ENCODE results near the gene SUPT20HL1.
"Not testable (repeated sequence)": the region's sequence is repeated elsewhere in the genome, so short reads cannot be mapped to it uniquely, and the experiment has no call there.

- TF ChIP-seq POLR2AphosphoS5, POLR2A (IDR thresholded peaks at IDR 0.05; ENCODE audit: low read depth, low read length): not testable (repeated sequence)
Measured at GRCh38 chrX:24366762-24367400, 6.4 kb downstream of the SUPT20HL1 start.

Measured in GM12892 (cell line).